Measurements from ENCODE around the gene CALHM2. TPM values are rescaled to one million over a fixed set of nuclear protein-coding genes. Genes with fewer than 3 reads are reported as not detected.

Gene CALHM2
- polyA plus RNA-seq, 2 of the 4 experiments (the other 2 are of a cell fraction), result 2.5 to 2.6 TPM

DNA sequence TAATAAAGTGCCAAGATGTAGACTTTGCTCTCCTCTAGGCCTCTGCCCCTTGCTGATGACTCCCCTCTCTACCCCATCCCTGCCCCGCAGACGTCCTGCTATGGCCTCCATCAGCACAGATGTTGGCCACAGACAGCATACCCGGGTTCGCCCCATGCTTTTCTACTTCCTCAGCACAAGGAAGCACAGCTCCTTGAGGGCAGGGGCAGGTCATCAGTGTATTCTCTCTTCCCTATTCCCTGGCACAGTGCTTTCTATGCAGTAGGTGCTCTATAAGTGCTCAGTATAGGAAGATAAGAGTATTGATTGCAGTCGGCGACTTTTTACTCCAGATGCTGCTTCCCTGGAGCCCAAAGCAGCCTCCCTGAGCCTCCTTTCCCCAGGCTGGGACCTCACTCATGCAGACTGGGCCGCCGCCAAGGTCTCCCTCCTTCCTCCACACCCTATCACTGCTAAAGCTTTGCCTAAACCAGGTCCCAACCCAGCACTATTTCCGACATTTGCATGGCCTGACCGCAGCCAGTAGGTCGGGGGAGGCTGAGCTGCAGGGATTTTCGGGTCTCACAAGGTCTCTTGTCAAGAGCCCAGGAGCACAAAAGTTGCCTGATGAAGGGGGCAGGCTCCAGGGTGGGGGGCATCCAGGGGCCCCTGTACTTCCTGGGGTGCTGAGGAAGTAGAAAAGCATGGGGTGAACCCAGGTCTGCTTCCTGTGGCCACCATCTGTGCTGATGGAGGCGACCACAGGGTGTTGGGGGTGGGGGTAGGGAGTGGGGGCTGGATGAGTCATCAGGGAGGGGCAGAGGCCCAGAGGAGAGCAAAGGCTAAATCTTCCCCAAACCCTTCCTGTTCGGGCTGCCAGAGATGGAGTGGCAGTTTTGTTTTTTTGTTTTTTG is 18.8 kb upstream of the CALHM2 start:
- no peak overlapping the region for H3K4me3 ChIP-seq

DNA sequence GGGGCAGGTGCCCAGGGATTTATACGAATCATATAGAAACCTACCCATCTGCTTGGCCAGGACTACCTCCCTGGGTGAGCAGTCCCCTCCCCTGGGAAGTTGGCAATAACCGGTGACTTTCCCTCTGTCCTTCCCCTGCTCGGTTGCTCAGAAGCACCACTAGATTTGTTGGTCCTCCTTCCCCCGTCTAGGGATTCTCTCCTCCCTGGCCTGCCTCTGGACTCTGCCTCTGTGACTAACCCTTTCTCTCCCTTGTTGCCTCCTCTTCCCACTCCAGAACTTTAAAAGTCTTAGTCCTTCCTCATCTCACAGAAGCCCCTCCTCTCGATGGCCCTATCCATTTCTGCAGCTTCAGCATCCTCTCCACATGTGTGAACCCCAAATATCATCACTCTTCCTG is 17.0 kb upstream of the CALHM2 start:
- Histone ChIP-seq H3K4me1 (peaks cover 10% of the 10 kb centered on the region; the same call in 2 of the 3 replicates), H3K27ac (no peak overlapping the region), H3K4me2 (no peak overlapping the region), H3K4me3 (no peak overlapping the region), H3K9me3 (no peaks in the 10 kb centered on the region)
- DNase-seq (ENCODE audit: low read depth in 1 of 2, low spot score in 1 of 2) (no peak), FAIRE-seq (no peak), ATAC-seq (peak in 1 of 2 experiments; percentile 32; a peak in 3 of 6 replicates)
- ChIA-PET CTCF (interaction anchor here (0.7 to 1.6 kb wide), 2 partner anchors 16 to 73 kb away, joined by 3 to 6 read pairs; no protein-coding TSS in a partner anchor), POLR2A (no interaction called here)
- 40% methylated on average over 5 of the region's 5 CpGs for WGBS (ENCODE audit: missing lambda C conversion rate)
- no peak for TF ChIP-seq CHD2 (IDR thresholded peaks at IDR 0.05; ENCODE audit: low read length, partially characterized antibody)
- TF ChIP-seq CBX2 (IDR thresholded peaks at IDR 0.05; ENCODE audit: borderline replicate concordance, low read depth), result no peak
- TF ChIP-seq RARB (CRISPR knock-in tag; IDR thresholded peaks at IDR 0.05), result no peak
- no peak for TF ChIP-seq ZNF302 (CRISPR knock-in tag; IDR thresholded peaks at IDR 0.05)
- TF ChIP-seq, protein P1, sequence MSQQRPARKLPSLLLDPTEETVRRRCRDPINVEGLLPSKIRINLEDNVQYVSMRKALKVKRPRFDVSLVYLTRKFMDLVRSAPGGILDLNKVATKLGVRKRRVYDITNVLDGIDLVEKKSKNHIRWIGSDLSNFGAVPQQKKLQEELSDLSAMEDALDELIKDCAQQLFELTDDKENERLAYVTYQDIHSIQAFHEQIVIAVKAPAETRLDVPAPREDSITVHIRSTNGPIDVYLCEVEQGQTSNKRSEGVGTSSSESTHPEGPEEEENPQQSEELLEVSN (IDR thresholded peaks at IDR 0.05; ENCODE audit: borderline replicate concordance, low read depth), result no peak
- TF ChIP-seq POLR2AphosphoS2 (conservative IDR thresholded peaks at IDR 0.05; ENCODE audit: low read length), result no peak
- TF ChIP-seq, protein P2, sequence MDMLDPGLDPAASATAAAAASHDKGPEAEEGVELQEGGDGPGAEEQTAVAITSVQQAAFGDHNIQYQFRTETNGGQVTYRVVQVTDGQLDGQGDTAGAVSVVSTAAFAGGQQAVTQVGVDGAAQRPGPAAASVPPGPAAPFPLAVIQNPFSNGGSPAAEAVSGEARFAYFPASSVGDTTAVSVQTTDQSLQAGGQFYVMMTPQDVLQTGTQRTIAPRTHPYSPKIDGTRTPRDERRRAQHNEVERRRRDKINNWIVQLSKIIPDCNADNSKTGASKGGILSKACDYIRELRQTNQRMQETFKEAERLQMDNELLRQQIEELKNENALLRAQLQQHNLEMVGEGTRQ (IDR thresholded peaks at IDR 0.05), result no peak
- TF ChIP-seq CHD4 (IDR thresholded peaks at IDR 0.05; ENCODE audit: borderline replicate concordance), result no peak
- no peak for TF ChIP-seq HEYL (CRISPR knock-in tag; IDR thresholded peaks at IDR 0.05)
- no peak for TF ChIP-seq EHF (CRISPR knock-in tag; IDR thresholded peaks at IDR 0.05)
- TF ChIP-seq KDM5A (IDR thresholded peaks at IDR 0.05), result no peak
- no peak for TF ChIP-seq POLR2A (IDR thresholded peaks at IDR 0.05; ENCODE audit: low read length)
- TF ChIP-seq HDAC2 (IDR thresholded peaks at IDR 0.05), result no peak
- no peak for TF ChIP-seq JUN (IDR thresholded peaks at IDR 0.05)
- TF ChIP-seq ZSCAN20 (CRISPR knock-in tag; IDR thresholded peaks at IDR 0.05), result no peak
- no peak for TF ChIP-seq FOXS1 (CRISPR knock-in tag; IDR thresholded peaks at IDR 0.05)

More for the DNA sequence above, 18.8 kb upstream of the CALHM2 start:
- TF ChIP-seq JUNB (IDR thresholded peaks at IDR 0.05) (no peak), RAD21 (conservative IDR thresholded peaks at IDR 0.05 in 1 of 2, IDR thresholded peaks at IDR 0.05 in 1 of 2) (no peak), MYC (IDR thresholded peaks at IDR 0.05; ENCODE audit: borderline replicate concordance, low read length) (no peak), RARB (CRISPR knock-in tag; IDR thresholded peaks at IDR 0.05) (no peak), CBX2 (IDR thresholded peaks at IDR 0.05; ENCODE audit: borderline replicate concordance, low read depth) (no peak), EP300 (IDR thresholded peaks at IDR 0.05) (no peak), RNF2 (IDR thresholded peaks at IDR 0.05; ENCODE audit: borderline replicate concordance, low read depth) (no peak), EHMT2 (IDR thresholded peaks at IDR 0.05; ENCODE audit: low read depth) (no peak), HOXA7 (CRISPR knock-in tag; IDR thresholded peaks at IDR 0.05) (no peak), SMC3 (IDR thresholded peaks at IDR 0.05) (no peak), RFX5 (IDR thresholded peaks at IDR 0.05) (no peak), CBX8 (IDR thresholded peaks at IDR 0.05) (no peak), RCOR1 (IDR thresholded peaks at IDR 0.05; ENCODE audit: low read depth, low read length) (no peak)
- TF ChIP-seq, protein P3, sequence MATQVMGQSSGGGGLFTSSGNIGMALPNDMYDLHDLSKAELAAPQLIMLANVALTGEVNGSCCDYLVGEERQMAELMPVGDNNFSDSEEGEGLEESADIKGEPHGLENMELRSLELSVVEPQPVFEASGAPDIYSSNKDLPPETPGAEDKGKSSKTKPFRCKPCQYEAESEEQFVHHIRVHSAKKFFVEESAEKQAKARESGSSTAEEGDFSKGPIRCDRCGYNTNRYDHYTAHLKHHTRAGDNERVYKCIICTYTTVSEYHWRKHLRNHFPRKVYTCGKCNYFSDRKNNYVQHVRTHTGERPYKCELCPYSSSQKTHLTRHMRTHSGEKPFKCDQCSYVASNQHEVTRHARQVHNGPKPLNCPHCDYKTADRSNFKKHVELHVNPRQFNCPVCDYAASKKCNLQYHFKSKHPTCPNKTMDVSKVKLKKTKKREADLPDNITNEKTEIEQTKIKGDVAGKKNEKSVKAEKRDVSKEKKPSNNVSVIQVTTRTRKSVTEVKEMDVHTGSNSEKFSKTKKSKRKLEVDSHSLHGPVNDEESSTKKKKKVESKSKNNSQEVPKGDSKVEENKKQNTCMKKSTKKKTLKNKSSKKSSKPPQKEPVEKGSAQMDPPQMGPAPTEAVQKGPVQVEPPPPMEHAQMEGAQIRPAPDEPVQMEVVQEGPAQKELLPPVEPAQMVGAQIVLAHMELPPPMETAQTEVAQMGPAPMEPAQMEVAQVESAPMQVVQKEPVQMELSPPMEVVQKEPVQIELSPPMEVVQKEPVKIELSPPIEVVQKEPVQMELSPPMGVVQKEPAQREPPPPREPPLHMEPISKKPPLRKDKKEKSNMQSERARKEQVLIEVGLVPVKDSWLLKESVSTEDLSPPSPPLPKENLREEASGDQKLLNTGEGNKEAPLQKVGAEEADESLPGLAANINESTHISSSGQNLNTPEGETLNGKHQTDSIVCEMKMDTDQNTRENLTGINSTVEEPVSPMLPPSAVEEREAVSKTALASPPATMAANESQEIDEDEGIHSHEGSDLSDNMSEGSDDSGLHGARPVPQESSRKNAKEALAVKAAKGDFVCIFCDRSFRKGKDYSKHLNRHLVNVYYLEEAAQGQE (IDR thresholded peaks at IDR 0.05), result no peak
- TF ChIP-seq, protein P4, sequence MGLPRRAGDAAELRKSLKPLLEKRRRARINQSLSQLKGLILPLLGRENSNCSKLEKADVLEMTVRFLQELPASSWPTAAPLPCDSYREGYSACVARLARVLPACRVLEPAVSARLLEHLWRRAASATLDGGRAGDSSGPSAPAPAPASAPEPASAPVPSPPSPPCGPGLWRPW (IDR thresholded peaks at IDR 0.05), result no peak
- TF ChIP-seq, protein P5, sequence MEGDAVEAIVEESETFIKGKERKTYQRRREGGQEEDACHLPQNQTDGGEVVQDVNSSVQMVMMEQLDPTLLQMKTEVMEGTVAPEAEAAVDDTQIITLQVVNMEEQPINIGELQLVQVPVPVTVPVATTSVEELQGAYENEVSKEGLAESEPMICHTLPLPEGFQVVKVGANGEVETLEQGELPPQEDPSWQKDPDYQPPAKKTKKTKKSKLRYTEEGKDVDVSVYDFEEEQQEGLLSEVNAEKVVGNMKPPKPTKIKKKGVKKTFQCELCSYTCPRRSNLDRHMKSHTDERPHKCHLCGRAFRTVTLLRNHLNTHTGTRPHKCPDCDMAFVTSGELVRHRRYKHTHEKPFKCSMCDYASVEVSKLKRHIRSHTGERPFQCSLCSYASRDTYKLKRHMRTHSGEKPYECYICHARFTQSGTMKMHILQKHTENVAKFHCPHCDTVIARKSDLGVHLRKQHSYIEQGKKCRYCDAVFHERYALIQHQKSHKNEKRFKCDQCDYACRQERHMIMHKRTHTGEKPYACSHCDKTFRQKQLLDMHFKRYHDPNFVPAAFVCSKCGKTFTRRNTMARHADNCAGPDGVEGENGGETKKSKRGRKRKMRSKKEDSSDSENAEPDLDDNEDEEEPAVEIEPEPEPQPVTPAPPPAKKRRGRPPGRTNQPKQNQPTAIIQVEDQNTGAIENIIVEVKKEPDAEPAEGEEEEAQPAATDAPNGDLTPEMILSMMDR (IDR thresholded peaks at IDR 0.05), result no peak
- TF ChIP-seq, protein P6, sequence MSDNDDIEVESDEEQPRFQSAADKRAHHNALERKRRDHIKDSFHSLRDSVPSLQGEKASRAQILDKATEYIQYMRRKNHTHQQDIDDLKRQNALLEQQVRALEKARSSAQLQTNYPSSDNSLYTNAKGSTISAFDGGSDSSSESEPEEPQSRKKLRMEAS (IDR thresholded peaks at IDR 0.05), result no peak
- Histone ChIP-seq H3K4me1 (peaks cover 10% of the 10 kb centered on the region; the same call in 2 of the 3 replicates), H3K4me2 (peak overlapping the region; percentile 28; the same call in 1 of the 3 replicates), H3K9me3 (no peaks in the 10 kb centered on the region), H3K27ac (peak overlapping the region in 1 of 2 experiments; percentile 47; a peak in 1 of 6 replicates)
- ChIA-PET CTCF (interaction anchor here (1.2 to 6.8 kb wide), 3 partner anchors 14 to 76 kb away, joined by 4 to 51 read pairs (median 6); no protein-coding TSS in a partner anchor), POLR2A (no interaction called here)
- WGBS (ENCODE audit: missing lambda C conversion rate), result 74% methylated on average over 14 of the region's 14 CpGs
- ATAC-seq (peak in 1 of 2 experiments; percentile 19; a peak in 1 of 6 replicates), DNase-seq (ENCODE audit: low read depth in 1 of 2, low spot score in 1 of 2) (no peak), FAIRE-seq (no peak)
